ENCODE data around the gene TIGD2. TPM values are rescaled to one million over a fixed set of nuclear protein-coding genes. Genes with fewer than 3 reads are reported as not detected.

TIGD2 gene
- 2.6 and 7.2 TPM in 2 replicates for total RNA-seq (2014; rRNA removed; shearing (Covaris generic); ENCODE audit: low replicate concordance)

DNA sequence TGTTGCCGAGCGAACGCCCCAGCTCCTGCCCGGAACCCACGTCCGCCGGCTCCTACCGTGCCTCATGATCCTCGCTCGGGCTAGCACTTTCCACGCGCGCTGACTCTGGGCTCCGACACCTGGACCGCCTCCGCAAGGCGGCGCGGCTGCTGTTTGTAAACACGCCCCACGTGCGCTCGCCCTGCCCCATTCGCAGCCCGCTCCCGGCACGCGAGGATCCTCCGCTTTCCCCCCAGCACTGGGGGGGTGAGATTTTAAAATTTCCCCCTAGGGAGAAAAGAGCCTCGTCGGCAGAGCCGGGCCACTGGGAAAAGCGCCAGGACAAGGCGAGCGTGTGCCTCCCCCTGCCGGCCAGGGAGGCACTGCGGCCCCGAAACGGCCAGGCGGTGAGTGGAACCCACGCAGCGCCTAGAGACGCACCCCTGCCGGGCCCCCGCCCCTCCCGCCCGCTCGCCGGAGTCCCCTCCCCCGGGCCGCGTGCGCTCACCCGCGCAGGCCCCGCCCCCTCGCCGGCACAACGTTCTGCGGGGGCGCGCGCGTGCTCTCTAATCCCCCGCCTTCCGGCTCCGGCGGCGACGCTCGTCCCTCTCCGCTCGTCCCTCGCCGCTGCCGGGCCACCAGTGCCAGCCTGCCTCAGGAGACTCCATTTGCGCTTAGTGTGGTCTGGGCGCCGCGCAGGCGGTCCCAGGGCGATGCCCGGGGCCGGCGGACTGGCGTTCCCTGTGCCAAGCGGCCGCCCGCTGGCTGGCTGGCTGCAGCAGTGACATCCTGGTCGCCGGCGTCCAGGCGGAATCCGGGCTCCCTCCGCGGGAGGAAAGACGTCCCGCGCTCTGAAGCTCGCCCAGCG lies at the start of gene TIGD2:
Gene TIGD2 (plus strand): TSS at position 548 of the 847 bp plus-strand sequence. CDS start 1,442 bp downstream, outside the sequence.
- DNase-seq (ENCODE audit: low read depth) = peak; percentile 80
- in situ Hi-C loops (cut with HindIII; ENCODE audit: low pct_unique_long_range_greater_than_20kb, low sequenced_read_pairs) = no loop called here

DNA sequence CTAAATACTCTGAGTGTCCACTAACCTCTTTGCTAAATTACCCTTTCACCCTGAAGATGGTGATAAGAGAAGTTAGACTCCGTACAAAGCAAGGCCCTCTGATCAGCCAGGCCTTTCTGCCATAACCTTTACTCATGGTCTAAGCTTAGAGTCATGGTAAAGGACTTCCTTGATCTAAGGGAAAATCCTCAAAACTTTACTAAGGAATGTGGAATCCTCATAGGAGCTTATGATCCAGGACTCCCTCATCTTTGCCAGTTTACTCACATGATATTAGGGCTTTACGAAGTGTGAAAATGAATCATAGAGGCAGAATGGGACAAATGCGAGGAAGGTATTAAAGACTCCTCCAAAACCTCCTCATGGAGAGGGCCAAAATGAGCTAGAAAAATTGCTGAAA lies 46.5 kb upstream of the TIGD2 start:
- in situ Hi-C loops (cut with HindIII; ENCODE audit: low pct_unique_long_range_greater_than_20kb, low sequenced_read_pairs) = no loop called here

DNA sequence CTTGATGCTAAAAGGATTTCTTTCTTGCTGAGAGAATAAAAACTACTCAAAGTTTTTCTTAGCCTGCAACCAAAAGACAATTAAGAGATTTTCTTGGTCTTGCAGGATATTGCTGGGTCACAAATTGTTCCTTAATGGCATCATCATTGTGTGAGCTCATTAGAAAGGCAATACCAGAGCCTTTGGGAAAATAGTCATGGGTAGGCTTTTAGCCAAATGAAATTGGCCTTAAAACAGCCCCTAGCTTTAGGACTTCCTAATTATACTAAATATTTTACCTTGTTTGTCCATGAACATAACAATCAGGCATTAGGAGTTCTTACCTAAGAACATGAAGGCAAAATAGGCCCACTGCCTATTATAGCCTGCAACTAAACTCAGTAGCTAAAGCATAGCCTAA lies 43.9 kb upstream of the TIGD2 start:
- in situ Hi-C loops (cut with HindIII; ENCODE audit: low pct_unique_long_range_greater_than_20kb, low sequenced_read_pairs) = no loop called here
- no peak for DNase-seq (ENCODE audit: low read depth)

More for the DNA sequence above, 46.5 kb upstream of the TIGD2 start:
- peak; percentile 61 for DNase-seq (ENCODE audit: low read depth)

DNA sequence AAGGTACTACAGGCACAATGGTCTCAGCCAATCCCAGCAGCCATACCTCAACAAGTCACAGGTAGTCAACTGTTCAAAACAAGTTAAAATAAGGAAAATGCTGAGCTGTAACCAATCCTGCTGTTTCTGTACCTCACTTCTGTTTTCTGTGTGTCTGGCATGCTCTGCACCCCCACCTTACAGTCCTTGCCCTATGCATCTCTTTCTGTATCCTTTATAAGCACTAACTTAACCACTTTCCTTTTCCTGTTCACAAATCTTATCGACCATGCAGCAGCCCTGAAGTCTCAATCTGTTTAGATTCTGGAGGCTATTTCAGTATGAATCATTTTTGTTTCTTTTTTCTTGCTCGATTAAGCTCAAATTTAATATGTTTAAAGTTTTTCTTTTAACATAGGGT lies 41.9 kb upstream of the TIGD2 start:
- DNase-seq (ENCODE audit: low read depth) = no peak
- in situ Hi-C loops (cut with HindIII; ENCODE audit: low pct_unique_long_range_greater_than_20kb, low sequenced_read_pairs) = no loop called here

DNA sequence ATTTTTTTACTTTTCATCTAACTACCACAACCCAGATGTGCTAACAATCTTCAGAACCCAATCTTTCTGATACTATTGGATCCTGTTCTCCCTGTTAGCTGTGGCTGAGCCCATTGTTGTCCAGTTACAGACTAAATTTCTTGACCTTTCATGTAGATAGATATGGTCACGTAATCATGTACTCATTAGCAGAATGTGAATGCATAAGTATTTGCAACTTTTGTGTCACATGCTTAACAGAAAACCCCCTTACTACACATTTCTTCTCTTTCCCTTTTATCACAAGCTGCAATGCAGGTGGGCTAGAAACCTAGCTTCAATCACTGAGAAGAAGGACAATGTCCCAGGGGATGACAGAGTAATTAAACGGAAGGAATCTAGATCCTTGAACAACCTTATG lies 41.3 kb upstream of the TIGD2 start:
- in situ Hi-C loops (cut with HindIII; ENCODE audit: low pct_unique_long_range_greater_than_20kb, low sequenced_read_pairs) = no loop called here

DNA sequence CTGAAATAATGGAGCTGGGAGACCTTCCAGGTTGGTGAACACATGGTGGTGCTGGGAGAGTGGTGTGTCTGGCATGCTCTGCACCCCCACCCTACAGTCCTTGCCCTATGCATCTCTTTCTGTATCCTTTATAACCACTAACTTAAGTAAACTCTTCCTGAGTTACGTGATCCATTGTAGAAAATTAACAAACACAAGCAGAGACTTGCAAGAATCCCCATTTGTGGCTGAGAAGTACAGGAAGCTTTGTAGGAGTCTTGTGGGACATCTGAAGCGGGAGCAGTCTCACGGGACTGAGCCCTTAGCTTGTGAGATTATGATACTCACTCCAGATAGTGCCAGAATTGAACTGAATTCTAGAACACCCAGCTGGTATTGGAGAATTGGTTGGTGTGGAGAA lies 40.0 kb upstream of the TIGD2 start:
- in situ Hi-C loops (cut with HindIII; ENCODE audit: low pct_unique_long_range_greater_than_20kb, low sequenced_read_pairs) = no loop called here
- no peak for DNase-seq (ENCODE audit: low read depth)

More for the DNA sequence above, 41.3 kb upstream of the TIGD2 start:
- no peak for DNase-seq (ENCODE audit: low read depth)

DNA sequence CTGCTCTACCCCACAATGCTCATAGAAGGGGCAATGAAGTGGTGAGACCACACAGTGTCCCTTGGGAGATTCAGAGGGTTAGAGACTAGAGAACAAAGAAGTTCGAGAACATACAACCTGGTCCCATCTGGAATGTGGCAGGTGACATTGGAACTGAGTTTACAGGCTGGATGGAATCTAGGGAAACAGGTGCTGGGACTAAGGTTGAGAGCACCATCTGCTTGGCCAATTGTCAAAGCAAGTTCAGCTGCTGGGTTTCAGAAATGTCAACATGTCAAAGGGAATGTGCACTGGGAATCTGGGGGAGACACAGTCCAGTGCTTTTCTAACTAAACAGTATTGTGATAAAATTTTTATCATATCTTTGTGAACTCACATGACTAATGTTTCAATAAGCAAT lies 38.4 kb upstream of the TIGD2 start:
- in situ Hi-C loops (cut with HindIII; ENCODE audit: low pct_unique_long_range_greater_than_20kb, low sequenced_read_pairs) = no loop called here
- no peak for DNase-seq (ENCODE audit: low read depth)

DNA sequence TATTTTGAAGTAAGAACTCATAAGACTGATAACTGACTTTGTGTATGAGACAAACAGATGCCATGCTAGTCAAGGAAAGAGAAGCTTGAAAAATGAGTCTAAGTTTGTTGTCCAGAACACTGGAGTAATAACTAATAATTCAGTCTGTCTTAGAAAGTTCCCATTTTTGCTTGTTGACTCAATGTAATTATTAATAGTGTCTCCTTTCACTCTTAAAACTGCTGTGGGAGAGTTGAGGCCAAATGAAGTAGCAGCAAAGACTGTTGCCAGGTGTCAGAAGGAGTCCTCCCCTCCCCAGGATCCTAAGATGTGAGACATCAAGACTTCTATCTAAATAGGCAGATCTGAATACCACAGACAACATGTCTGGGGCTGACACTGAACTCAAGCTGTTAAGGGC lies 33.6 kb upstream of the TIGD2 start:
- DNase-seq (ENCODE audit: low read depth) = no peak
- in situ Hi-C loops (cut with HindIII; ENCODE audit: low pct_unique_long_range_greater_than_20kb, low sequenced_read_pairs) = no loop called here

DNA sequence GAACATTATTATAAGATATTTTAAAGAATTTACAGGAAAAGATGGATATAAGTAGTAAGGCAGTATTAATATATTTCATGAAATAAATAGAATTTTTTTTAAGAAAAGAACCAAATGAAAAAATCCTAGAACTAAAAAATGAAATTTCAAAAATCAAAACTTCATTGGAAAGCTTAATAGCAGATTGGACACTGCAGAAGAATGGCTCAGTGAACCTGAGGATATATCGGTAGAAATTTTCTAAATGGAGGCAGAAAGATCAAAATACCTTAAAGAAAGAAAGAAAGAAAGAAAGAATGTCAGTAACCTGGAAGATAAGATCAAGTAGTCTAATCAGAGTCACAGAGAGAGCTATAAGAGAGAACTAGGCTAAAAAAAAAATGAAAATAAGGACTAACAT lies 33.0 kb upstream of the TIGD2 start:
- no peak for DNase-seq (ENCODE audit: low read depth)
- in situ Hi-C loops (cut with HindIII; ENCODE audit: low pct_unique_long_range_greater_than_20kb, low sequenced_read_pairs) = no loop called here

DNA sequence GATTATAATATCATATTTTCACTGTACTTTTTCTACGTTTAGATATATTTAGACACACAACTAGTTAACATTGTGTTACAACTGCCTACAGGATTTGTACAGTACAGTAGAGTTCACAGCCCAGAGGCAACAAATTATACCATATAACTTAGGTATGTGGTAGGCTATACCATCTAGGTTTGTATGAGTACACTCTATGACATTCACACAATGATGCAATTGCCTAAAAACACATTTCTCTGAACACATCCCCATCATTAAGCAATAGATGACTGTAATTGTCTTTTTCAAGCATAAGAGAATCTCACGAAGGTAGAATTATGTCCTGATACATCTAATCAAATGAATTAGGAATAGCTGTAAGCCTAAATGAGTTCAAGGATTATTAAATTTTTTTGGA lies 12.3 kb upstream of the TIGD2 start:
- DNase-seq (ENCODE audit: low read depth) = no peak
- in situ Hi-C loops (cut with HindIII; ENCODE audit: low pct_unique_long_range_greater_than_20kb, low sequenced_read_pairs) = no loop called here

DNA sequence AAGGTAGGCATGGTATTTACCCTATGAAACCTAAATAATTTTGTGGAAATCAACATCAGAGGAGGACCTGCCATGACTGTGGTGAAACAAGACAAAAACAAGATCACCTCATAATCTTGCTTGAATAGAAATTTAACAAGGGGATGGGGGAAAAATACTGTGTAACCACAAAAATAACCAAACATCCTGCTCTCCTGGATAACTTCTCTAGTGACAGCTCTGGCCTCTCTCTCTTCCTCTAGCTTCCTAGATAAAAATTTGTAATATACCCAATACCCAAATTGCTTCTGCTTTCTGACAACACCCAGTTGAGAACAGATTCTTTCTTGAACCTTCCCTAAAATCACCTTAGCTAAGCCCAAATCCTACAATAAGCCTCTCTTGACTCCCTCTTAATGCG lies 11.9 kb upstream of the TIGD2 start:
- in situ Hi-C loops (cut with HindIII; ENCODE audit: low pct_unique_long_range_greater_than_20kb, low sequenced_read_pairs) = no loop called here
- DNase-seq (ENCODE audit: low read depth) = no peak

DNA sequence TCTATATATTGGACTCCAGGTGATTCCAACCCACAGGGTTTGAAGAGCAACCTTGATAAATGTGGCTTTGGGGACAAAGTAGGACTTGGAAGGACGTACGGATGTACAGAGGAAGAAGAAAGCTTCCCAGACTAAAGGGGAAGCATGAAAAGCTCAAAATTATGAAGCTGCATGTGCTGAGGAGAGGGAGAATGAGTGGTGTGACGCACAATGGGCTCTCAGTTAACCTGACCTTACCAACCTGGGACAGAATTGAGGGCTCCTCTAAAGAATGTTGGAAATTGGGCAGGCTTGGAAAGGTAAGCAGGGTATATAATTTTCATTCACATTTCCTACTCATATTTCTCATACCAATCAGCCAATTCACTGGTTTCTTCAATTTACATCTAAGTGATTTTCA lies 10.5 kb upstream of the TIGD2 start:
- in situ Hi-C loops (cut with HindIII; ENCODE audit: low pct_unique_long_range_greater_than_20kb, low sequenced_read_pairs) = no loop called here
- no peak for DNase-seq (ENCODE audit: low read depth)

DNA sequence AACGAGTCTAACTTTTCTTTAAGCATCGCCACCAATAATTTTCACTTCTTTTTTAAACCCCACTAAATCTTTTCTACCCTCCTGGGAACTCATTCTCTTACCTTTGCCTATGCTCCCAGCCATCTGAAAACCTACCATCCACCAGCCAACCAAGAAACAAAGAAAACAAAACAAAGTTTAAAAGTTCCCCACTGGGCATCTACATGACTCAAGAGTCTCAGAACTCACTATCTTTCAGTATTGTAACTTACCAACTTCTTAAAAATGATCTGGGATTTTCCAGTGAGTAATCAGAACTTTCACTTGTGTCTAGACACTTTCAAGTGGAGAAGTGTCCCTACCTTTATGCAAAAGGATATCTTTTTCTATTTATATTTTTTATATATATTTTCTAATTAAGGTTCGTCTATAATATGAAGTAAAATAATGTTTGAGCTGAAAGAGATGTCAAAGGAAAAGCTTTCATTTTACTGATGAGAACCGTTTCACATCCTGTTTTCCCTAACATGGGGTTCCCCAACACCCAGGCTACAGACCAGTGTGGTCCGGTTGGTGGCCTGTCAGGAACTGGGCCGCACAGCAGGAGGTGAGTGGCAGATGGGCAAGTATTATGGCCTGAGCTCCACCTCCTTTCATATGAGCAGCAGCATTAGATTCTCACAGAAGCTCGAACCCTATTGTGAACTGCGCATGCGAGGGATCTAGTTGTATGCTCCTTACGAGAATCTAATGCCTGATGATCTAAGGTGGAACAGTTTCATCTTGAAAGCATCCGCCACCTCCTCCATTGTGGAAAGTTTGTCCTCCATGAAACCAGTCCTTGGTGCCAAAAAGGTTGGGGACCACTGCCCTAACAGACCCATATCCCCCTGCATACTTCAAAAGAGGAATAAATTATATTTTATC lies 9.8 kb upstream of the TIGD2 start:
- no peak for DNase-seq (ENCODE audit: low read depth)
- in situ Hi-C loops (cut with HindIII; ENCODE audit: low pct_unique_long_range_greater_than_20kb, low sequenced_read_pairs) = no loop called here

DNA sequence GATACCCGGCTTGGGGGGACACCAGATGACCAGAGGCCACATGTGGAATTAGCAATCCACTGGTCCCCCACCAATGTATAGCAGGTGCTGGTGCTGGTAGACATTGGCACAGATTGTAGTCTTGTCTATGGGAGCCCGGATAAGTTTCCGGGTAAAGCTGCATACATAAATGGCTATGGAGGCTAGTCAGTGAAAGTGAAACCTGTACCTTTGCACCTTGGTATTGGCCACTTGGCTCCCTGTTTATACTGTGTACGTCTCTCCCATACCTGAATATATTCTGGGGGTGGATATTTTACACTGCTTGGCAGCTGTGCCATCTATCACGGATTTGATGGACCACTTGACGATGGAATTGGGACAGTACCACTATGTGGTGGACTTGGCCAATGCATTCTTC lies 5.6 kb upstream of the TIGD2 start:
- no peak for DNase-seq (ENCODE audit: low read depth)

DNA sequence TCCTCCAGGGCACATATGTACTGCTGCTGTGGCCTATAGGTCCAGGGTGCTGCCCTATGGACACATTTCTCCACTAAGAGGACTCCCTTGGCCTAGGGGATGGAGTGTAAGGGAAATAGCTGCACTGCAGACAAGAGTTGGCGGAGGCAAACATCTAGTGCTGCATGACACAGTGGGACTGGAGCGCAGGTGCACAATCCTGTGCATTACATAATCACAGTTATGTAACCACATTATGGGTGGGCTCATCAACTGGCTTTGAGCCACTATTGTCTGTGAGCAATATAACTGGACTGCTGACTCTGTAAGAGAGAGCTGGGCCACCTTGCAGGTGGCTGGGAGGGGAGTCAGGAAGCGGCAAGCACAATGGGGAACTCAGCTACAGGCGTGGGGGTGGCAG lies 3.2 kb upstream of the TIGD2 start:
- DNase-seq (ENCODE audit: low read depth) = no peak
- in situ Hi-C loops (cut with HindIII; ENCODE audit: low pct_unique_long_range_greater_than_20kb, low sequenced_read_pairs) = no loop called here

More for the DNA sequence above, 5.6 kb upstream of the TIGD2 start:
- in situ Hi-C loops (cut with HindIII; ENCODE audit: low pct_unique_long_range_greater_than_20kb, low sequenced_read_pairs) = no loop called here

DNA sequence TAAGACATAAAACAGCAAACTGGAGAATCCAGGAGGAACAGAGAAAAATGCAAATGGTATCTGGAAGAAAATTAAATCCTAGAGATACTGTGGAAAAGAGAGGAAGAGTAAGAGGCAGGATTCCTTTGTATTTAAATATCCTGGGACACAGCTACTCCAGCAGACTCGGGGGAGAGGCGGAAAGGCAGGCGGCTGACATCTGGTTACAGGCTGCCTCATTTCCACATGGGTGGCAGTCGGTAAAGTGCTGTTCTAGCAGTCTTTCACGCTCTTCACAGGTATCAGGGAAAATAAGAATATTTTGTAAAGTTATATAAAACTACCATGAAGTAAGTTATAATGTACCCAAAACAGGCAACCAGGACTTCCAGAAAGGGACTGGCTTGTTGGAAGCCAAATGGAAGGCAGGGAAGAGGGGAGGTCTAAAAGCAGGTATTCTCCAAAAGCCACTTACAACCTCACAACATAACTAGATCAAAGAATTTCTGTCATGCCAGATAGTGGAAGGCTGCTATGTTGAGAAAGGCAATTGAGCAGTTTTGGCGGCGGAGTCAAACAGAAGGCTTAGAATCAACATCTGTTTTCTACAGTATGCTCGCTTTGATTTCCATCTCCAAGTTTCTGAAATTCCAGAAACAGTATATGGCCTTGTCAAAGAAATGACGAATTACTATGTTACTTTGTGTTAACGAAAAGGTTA lies 1.3 kb upstream of the TIGD2 start:
- DNase-seq (ENCODE audit: low read depth) = no peak
- in situ Hi-C loops (cut with HindIII; ENCODE audit: low pct_unique_long_range_greater_than_20kb, low sequenced_read_pairs) = no loop called here

DNA sequence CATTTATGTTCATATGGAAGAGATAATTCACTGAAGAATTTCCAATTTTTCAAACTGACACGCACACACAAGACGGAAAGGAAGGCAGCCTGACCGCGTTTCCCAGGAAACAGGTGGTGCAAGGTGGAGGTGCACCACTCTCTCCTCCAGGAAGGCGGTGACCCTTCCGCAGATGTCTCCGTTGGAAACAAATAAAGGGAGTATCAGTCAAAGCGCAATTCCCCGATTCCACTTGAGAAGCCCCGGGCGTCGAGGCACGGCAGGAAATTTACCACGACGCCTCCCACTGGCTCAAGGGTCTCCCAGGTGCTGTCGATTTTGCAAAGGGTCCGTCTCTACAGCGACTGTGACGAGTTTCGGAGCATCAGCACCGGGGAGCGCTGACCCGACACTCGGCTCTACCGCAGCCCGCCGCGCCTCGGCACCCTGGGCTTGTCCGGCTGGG lies 770 bp upstream of the TIGD2 start:
- in situ Hi-C loops (cut with HindIII; ENCODE audit: low pct_unique_long_range_greater_than_20kb, low sequenced_read_pairs) = no loop called here
- DNase-seq (ENCODE audit: low read depth) = no peak

DNA sequence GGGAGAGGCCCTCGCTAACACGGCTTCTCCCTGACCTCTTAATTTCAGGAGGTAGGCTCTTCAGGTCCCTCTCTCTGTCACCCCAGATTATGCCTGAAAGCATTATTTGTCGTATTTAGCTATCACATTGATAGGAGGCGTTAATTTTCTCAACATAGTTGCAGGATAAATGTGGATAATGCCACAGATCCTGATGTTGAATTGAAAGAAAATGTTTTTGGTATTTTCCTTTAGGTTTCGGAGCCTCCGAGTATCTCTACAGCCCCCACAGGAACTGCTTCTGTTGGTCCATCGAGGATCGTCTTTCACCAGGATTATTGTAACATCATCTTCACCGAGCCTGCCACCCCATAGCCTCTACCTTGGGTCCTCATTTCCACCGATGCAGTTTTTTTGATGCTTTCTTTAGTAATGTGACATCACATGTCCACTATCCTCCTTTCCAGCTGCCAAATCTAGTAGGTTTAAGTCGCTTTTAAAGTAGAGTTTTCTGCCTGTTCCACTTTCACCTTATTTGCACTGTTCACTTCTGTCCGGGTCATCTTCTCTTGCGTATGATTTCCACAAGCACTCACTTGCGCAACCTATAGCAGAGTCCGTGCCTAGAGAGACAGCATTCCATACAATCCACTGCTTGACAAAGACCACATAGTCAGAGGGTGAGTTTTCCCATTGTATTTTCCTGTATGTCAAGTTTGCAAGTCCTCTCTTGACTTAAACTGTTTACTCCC lies 665 bp downstream of the TIGD2 start:
- DNase-seq (ENCODE audit: low read depth) = no peak
- in situ Hi-C loops (cut with HindIII; ENCODE audit: low pct_unique_long_range_greater_than_20kb, low sequenced_read_pairs) = no loop called here

Data from Caki2 (cell line).